Liver (tissue), 9 donors: ENCODE measurements around the gene EDEM2. TPM values are rescaled to one million over a fixed set of nuclear protein-coding genes. Genes with fewer than 3 reads are reported as not detected.
"Not testable (repeated sequence)": the region's sequence is repeated elsewhere in the genome, so short reads cannot be mapped to it uniquely, and the experiment has no call there.

ENCODE experiments used
- DNase-seq: peaks from one replicate; pipeline ENCODE4 v3.0.0-alpha.2; 2017; ENCODE audit warnings: low spot score
- H3K27ac ChIP-seq, 2 donors: one replicate each; pipeline ENCODE4 v1.7.0; 2013; ENCODE audit warnings: inconsistent platforms in 2 of 2, low read length in 2 of 2, control low read depth in 1 of 2, low read depth in 1 of 2, mild to moderate bottlenecking in 1 of 2
- H3K27me3 ChIP-seq, 4 donors: one replicate each; pipeline versions ENCODE4 v1.6.1 to v1.7.0; 2013; ENCODE audit warnings: low read length in 3 of 4, inconsistent platforms in 1 of 4, mild to moderate bottlenecking in 1 of 4, moderate library complexity in 1 of 4; ENCODE audit not compliant: control insufficient read depth in 4 of 4, insufficient read depth in 4 of 4
- H3K36me3 ChIP-seq, 4 donors: one replicate each; pipeline versions ENCODE4 v1.6.1 to v1.7.0; 2013; ENCODE audit warnings: low read length in 3 of 4, mild to moderate bottlenecking in 3 of 4, low read depth in 1 of 4, moderate library complexity in 1 of 4; ENCODE audit not compliant: control insufficient read depth in 4 of 4, insufficient read depth in 3 of 4
- H3K4me1 ChIP-seq, 4 donors: one replicate each; pipeline versions ENCODE4 v1.6.1 to v1.7.0; 2013; ENCODE audit warnings: low read length in 3 of 4, mild to moderate bottlenecking in 3 of 4, moderate library complexity in 1 of 4; ENCODE audit not compliant: control insufficient read depth in 4 of 4, insufficient read depth in 4 of 4
- H3K4me3 ChIP-seq, 3 donors: one replicate each; pipeline versions ENCODE4 v1.6.1 to v1.7.0; 2013; ENCODE audit warnings: low read length in 3 of 3, control low read depth in 1 of 3, low read depth in 1 of 3, mild to moderate bottlenecking in 1 of 3
- H3K9ac ChIP-seq, 2 donors: one replicate each; pipeline ENCODE4 v1.7.0; 2013; ENCODE audit warnings: low read length in 2 of 2, mild to moderate bottlenecking in 2 of 2, moderate library complexity in 2 of 2, control low read depth in 1 of 2, low read depth in 1 of 2
- H3K9me3 ChIP-seq, 4 donors: one replicate each; pipeline versions ENCODE4 v1.6.1 to v1.7.0; 2013; ENCODE audit warnings: low read length in 3 of 4; ENCODE audit not compliant: control insufficient read depth in 4 of 4
- CTCF ChIP-seq: fragments of 150-350 bp; IDR thresholded peaks from 2 replicates; pipeline ENCODE4 v1.5.1; 2017; ENCODE audit warnings: improper control_type of control experiment, low read depth, low read length; ENCODE audit not compliant: missing input control
- EGR1 ChIP-seq, 2 donors: IDR thresholded peaks; 2 replicates each; pipeline ENCODE4 v1.6.1; 2016 to 2018; ENCODE audit warnings: antibody characterized with exemption in 2 of 2, low read depth in 2 of 2
- FOXA1 ChIP-seq: IDR thresholded peaks from 2 replicates; pipeline ENCODE4 v1.6.1; 2016; ENCODE audit warnings: antibody characterized with exemption
- FOXA2 ChIP-seq: IDR thresholded peaks from 2 replicates; pipeline ENCODE4 v1.6.1; 2016; ENCODE audit warnings: antibody characterized with exemption
- GABPA ChIP-seq, 2 donors: IDR thresholded peaks in 1 of 2; conservative IDR thresholded peaks in 1 of 2; 2 replicates each; pipeline ENCODE4 v1.6.1; 2016; ENCODE audit warnings: antibody characterized with exemption in 2 of 2, mild to moderate bottlenecking in 1 of 2, moderate library complexity in 1 of 2
- HNF4A ChIP-seq, 2 donors: conservative IDR thresholded peaks; 2 replicates each; pipeline ENCODE4 v1.6.1; 2016; ENCODE audit warnings: antibody characterized with exemption in 2 of 2, mild to moderate bottlenecking in 2 of 2
- HNF4G ChIP-seq: IDR thresholded peaks from 2 replicates; pipeline ENCODE4 v1.6.1; 2016; ENCODE audit warnings: antibody characterized with exemption
- JUND ChIP-seq, 2 donors: IDR thresholded peaks; 2 replicates each; pipeline ENCODE4 v1.6.1; 2016; ENCODE audit warnings: antibody characterized with exemption in 2 of 2
- MAX ChIP-seq: IDR thresholded peaks from 2 replicates; pipeline ENCODE4 v1.6.1; 2016; ENCODE audit warnings: antibody characterized with exemption
- NR2F2 ChIP-seq: IDR thresholded peaks from 2 replicates; pipeline ENCODE4 v1.6.1; 2016; ENCODE audit warnings: antibody characterized with exemption
- RXRA ChIP-seq, 2 donors: IDR thresholded peaks; 2 replicates each; pipeline ENCODE4 v1.6.1; 2017 to 2018; ENCODE audit warnings: antibody characterized with exemption in 2 of 2, mild to moderate bottlenecking in 1 of 2
- TAF1 ChIP-seq: conservative IDR thresholded peaks from 2 replicates; pipeline ENCODE4 v1.6.1; 2016; ENCODE audit warnings: antibody characterized with exemption, mild to moderate bottlenecking
- YY1 ChIP-seq: IDR thresholded peaks from 2 replicates; pipeline ENCODE4 v1.6.1; 2016; ENCODE audit warnings: antibody characterized with exemption, mild to moderate bottlenecking
- WGBS: extraction: QIAGEN DNeasy Blood & Tissue Kit; methylation state at CpG from one replicate; pipeline ENCODE4 v1.1.7; 2013; 5-methylcytosine and 5-hydroxymethylcytosine counted together
- polyA plus RNA-seq, 2 donors: library from polyadenylated mRNA; stranded (reverse) in 1 of 2; unstranded in 1 of 2; fragments of 200-250 nt in 1 of 2; fragments of >200 nt in 1 of 2; fragmentation: Nextera tagmentation in 1 of 2; extraction: Ambion mirVana in 1 of 2; gene quantifications; one replicate each; pipeline versions ENCODE4 v1.2.1 to v1.2.3, GENCODE V29; 2013 to 2015
- total RNA-seq, 2 donors: library from RNA; depleted of rRNA; stranded (reverse); fragments of >200 nt; gene quantifications; one replicate each; pipeline ENCODE4 v1.2.3, GENCODE V29; 2014
- TF ChIP-seq, protein P1 (sequence below): IDR thresholded peaks from 2 replicates; pipeline ENCODE4 v1.6.1; 2016; ENCODE audit warnings: antibody characterized with exemption
- TF ChIP-seq, protein P2 (sequence below): IDR thresholded peaks from 2 replicates; pipeline ENCODE4 v1.6.1; 2016; ENCODE audit warnings: antibody characterized with exemption
- donor health status: healthy.
- donor health status: healthy.
- donor health status: healthy.
- donor health status: healthy.
- donor health status: healthy.

Gene EDEM2
- total and polyA plus RNA-seq, 4 donors = 15.5 to 32.5 (median 22.2) TPM

GRCh38 chr20:35171753-35172433 lies 24.8 kb upstream of the EDEM2 start, which contains the start of gene PROCR (continued):
- TF ChIP-seq, protein P1, sequence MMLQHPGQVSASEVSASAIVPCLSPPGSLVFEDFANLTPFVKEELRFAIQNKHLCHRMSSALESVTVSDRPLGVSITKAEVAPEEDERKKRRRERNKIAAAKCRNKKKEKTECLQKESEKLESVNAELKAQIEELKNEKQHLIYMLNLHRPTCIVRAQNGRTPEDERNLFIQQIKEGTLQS = no peak
- TF ChIP-seq, protein P2, sequence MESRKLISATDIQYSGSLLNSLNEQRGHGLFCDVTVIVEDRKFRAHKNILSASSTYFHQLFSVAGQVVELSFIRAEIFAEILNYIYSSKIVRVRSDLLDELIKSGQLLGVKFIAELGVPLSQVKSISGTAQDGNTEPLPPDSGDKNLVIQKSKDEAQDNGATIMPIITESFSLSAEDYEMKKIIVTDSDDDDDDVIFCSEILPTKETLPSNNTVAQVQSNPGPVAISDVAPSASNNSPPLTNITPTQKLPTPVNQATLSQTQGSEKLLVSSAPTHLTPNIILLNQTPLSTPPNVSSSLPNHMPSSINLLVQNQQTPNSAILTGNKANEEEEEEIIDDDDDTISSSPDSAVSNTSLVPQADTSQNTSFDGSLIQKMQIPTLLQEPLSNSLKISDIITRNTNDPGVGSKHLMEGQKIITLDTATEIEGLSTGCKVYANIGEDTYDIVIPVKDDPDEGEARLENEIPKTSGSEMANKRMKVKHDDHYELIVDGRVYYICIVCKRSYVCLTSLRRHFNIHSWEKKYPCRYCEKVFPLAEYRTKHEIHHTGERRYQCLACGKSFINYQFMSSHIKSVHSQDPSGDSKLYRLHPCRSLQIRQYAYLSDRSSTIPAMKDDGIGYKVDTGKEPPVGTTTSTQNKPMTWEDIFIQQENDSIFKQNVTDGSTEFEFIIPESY = no peak
- TF ChIP-seq FOXA1 = no peak
- no peak for TF ChIP-seq JUND (IDR thresholded peaks at IDR 0.05)
- no peak for TF ChIP-seq EGR1 (IDR thresholded peaks at IDR 0.05; ENCODE audit: low read depth in 2 of 2)
- TF ChIP-seq TAF1 = no peak
- peak in 1 of 2 donors; percentile 8 for TF ChIP-seq RXRA (IDR thresholded peaks at IDR 0.05)

- 82% methylated on average over 1 of the region's 1 CpG for WGBS
- Histone ChIP-seq H3K9ac (no peak overlapping the region), H3K27me3 (no peaks in the 10 kb centered on the region), H3K4me1 (peaks cover 6 to 28% (median 12%) of the 10 kb centered on the region in 4 donors), H3K4me3 (no peak overlapping the region), H3K9me3 (no peaks in the 10 kb centered on the region), H3K36me3 (no peaks in the 10 kb centered on the region), H3K27ac (peak overlapping the region in 1 of 2 donors; percentile 62)
- DNase-seq = no peak
- TF ChIP-seq HNF4A (conservative IDR thresholded peaks at IDR 0.05) (no peak), FOXA2 (no peak), YY1 (no peak), GABPA (IDR thresholded peaks at IDR 0.05 in 1 of 2, conservative IDR thresholded peaks at IDR 0.05 in 1 of 2) (no peak), MAX (no peak), NR2F2 (no peak), CTCF (no peak), EGR1 (IDR thresholded peaks at IDR 0.05; ENCODE audit: low read depth in 2 of 2) (no peak), HNF4G (no peak)
Measured at GRCh38 chr20:35171438-35171752, 24.3 kb upstream of the EDEM2 start.

DNA sequence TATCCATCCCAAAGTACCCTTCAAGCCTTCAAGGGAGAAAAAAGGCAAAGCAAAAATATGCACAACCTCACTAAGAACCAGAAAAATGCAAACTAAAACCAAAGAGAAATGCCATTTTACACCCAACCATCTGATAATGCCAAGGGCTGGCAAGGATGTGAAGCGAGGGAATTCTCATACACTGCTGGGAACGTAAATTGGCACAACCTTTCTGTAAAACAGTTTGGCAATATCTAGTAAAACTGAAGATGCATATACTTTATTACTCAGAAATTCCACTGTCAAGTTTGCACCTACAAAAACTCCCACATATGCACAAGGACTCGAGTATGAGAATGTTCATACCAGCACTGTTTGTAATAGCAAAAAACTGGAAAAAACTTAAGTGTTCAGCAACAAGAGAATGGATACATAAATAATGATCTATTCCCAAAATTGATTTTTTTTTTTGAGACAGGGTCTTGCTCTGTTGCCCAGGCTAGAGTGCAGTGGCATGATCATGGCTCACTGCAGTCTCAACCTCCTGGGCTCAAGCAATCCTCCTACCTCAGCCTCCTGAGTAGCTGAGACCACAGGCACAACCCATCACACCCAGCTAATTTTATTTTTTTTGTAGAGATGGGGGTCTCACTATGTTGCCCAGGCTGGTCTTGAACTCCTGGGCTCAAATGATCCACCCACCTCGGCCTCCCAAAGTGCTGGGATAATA lies 21.7 kb upstream of the EDEM2 start:
- H3K9me3 ChIP-seq, H3K27ac ChIP-seq, H3K9ac ChIP-seq, H3K36me3 ChIP-seq, DNase-seq, H3K4me3 ChIP-seq, H3K27me3 ChIP-seq: not testable (repeated sequence)
- WGBS = 89% methylated on average over 4 of the region's 4 CpGs
- peaks cover 7 to 25% (median 15%) of the 10 kb centered on the region in 4 donors for H3K4me1 ChIP-seq
